Thyroid gland (tissue), 4 donors: ENCODE results near the gene CD48. TPM values are rescaled to one million over a fixed set of nuclear protein-coding genes. Genes with fewer than 3 reads are reported as not detected.

ENCODE experiments used
- DNase-seq, 2 donors: peaks; one replicate each; pipeline ENCODE4 v3.0.0-alpha.2; 2019
- H3K27ac ChIP-seq, 3 donors: fragments of 200-600 bp; sonication (generic); 1 replicate in 2 of 3; 2 replicates in 1 of 3; pipeline ENCODE4 v1.5.1; 2016 to 2019; ENCODE audit warnings: mild to moderate bottlenecking in 1 of 3, moderate library complexity in 1 of 3
- H3K27me3 ChIP-seq: fragments of 200-600 bp; sonication (generic); one replicate; pipeline ENCODE4 v1.5.1; 2019
- H3K36me3 ChIP-seq, 2 donors: fragments of 200-600 bp; sonication (generic); one replicate each; pipeline ENCODE4 v1.5.1; 2016 to 2019
- H3K4me1 ChIP-seq, 2 donors: fragments of 200-600 bp; sonication (generic); one replicate each; pipeline ENCODE4 v1.5.1; 2017 to 2019
- H3K4me3 ChIP-seq, 3 donors: fragments of 200-600 bp; sonication (generic); replicated peaks in 1 of 3; 1 replicate in 2 of 3; 2 replicates in 1 of 3; pipeline ENCODE4 v1.5.1; 2016; ENCODE audit warnings: mild to moderate bottlenecking in 1 of 3
- H3K9me3 ChIP-seq: fragments of 200-600 bp; sonication (generic); one replicate; pipeline ENCODE4 v1.5.1; 2017
- POLR2A ChIP-seq, 2 donors: fragments of 450-650 bp; IDR thresholded peaks; one replicate each; pipeline ENCODE4 v1.6.1; 2017; ENCODE audit warnings: antibody characterized with exemption in 2 of 2, mild to moderate bottlenecking in 2 of 2, moderate library complexity in 1 of 2
- WGBS, 2 donors: methylation state at CpG; one replicate each; pipeline ENCODE4 v1.1.5; 2017; 5-methylcytosine and 5-hydroxymethylcytosine counted together
- intact Hi-C: fragments of 100-400 bp; cut with DNase I; formaldehyde crosslinking; loops from one replicate; pipeline ENCODE4 v1.15.1; 2023
- total RNA-seq, 4 donors: library from RNA; depleted of rRNA; stranded (reverse); fragments of >200 nt; gene quantifications; one replicate each; pipeline ENCODE4 v1.2.3, GENCODE V29; 2016
- TF ChIP-seq, protein P1 (sequence below), 6 experiments: fragments of 200-600 bp in 3 of 6; fragments of 450-650 bp in 3 of 6; sonication (generic) in 3 of 6; IDR thresholded peaks; one replicate each; pipeline ENCODE4 v1.5.1; 2016 to 2019; ENCODE audit warnings: antibody characterized with exemption in 6 of 6, mild to moderate bottlenecking in 2 of 6, inconsistent platforms in 1 of 6, moderate library complexity in 1 of 6

Gene CD48
- total RNA-seq, 4 donors from 2014 or later: 3.5 to 13.6 (median 4.8) TPM

DNA sequence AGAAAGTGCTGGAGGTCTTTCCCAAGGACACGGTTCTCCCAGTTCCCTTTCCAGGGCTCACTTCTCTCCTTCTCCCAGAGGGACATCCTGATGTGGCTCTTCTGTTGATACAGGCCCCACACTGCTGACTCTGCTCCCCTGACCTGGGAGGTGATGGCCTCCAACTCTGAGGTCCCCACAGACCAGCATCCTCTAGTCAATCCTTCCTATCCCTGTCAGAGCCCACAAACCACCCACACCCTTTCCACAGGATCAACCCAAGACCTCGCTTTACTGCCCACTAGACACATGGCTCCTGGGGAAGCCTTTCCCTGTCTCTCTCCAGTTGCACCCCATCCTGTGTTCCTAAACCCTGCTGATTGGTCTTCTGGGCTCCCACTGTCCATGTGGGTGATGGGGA, 39.0 kb upstream of the CD48 start:
- Histone ChIP-seq H3K27me3 (no peaks in the 10 kb centered on the region), H3K9me3 (no peaks in the 10 kb centered on the region), H3K4me3 (no peak overlapping the region), H3K36me3 (no peaks in the 10 kb centered on the region), H3K27ac (no peak overlapping the region), H3K4me1 (no peaks in the 10 kb centered on the region)
- TF ChIP-seq POLR2A (IDR thresholded peaks at IDR 0.05): no peak
- TF ChIP-seq, protein P1, sequence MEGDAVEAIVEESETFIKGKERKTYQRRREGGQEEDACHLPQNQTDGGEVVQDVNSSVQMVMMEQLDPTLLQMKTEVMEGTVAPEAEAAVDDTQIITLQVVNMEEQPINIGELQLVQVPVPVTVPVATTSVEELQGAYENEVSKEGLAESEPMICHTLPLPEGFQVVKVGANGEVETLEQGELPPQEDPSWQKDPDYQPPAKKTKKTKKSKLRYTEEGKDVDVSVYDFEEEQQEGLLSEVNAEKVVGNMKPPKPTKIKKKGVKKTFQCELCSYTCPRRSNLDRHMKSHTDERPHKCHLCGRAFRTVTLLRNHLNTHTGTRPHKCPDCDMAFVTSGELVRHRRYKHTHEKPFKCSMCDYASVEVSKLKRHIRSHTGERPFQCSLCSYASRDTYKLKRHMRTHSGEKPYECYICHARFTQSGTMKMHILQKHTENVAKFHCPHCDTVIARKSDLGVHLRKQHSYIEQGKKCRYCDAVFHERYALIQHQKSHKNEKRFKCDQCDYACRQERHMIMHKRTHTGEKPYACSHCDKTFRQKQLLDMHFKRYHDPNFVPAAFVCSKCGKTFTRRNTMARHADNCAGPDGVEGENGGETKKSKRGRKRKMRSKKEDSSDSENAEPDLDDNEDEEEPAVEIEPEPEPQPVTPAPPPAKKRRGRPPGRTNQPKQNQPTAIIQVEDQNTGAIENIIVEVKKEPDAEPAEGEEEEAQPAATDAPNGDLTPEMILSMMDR (IDR thresholded peaks at IDR 0.05): no peak
- intact Hi-C loops: no loop called here
- WGBS, 2 donors: 92 to 97% methylated on average over 2 of the region's 2 CpGs
- no peak for DNase-seq

DNA sequence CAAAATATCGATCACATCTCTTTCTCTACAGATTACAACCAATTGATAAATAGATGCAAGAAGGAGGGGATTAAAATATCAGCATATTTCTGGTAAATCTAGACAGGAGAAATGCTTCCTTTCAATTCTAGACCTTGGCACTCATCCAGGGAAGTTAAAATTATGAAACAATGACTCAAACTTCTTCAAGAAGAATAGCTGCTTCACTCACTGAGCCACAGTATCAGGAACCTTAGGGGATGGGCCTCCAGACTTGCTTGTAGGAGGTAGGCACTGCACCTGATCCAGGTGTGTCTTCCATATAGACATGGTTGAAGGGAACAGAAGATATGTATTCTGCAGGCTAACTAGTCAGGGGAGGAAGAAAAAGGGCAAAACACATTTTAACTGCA, 37.3 kb upstream of the CD48 start:
- H3K4me3 ChIP-seq: no peak overlapping the region
- no peak for DNase-seq
- H3K9me3 ChIP-seq: no peaks in the 10 kb centered on the region
- H3K36me3 ChIP-seq: no peaks in the 10 kb centered on the region
- 100% methylated on average over 1 of the region's 1 CpG for WGBS, 2 donors
- intact Hi-C loops: no loop called here
- TF ChIP-seq, protein P1 (IDR thresholded peaks at IDR 0.05): no peak
- TF ChIP-seq POLR2A (IDR thresholded peaks at IDR 0.05): no peak
- H3K27ac ChIP-seq: no peak overlapping the region
- no peaks in the 10 kb centered on the region for H3K27me3 ChIP-seq
- H3K4me1 ChIP-seq: no peaks in the 10 kb centered on the region

DNA sequence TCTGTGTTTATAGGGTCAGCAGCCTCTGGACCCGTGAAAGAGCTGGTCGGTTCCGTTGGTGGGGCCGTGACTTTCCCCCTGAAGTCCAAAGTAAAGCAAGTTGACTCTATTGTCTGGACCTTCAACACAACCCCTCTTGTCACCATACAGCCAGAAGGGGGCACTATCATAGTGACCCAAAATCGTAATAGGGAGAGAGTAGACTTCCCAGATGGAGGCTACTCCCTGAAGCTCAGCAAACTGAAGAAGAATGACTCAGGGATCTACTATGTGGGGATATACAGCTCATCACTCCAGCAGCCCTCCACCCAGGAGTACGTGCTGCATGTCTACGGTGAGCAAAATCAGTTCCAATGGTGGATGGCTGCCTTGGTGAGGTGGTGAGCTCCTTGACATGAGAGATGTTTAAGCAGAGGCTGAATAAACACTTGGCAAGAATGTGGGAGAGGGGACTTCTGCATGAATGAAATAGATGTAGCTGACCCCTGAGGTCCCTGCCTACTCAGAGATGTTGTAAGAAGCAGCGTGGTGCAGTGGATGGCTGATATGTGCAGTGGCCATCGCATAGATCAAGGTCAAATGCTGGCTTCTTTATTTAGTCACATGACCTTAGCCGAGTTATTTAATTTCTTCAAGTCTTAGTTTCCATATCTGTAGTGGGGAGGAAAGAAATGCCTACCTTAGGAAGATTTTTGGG, 36.7 kb upstream of the CD48 start:
- Histone ChIP-seq H3K27ac (no peak overlapping the region), H3K9me3 (no peaks in the 10 kb centered on the region), H3K4me1 (no peaks in the 10 kb centered on the region), H3K27me3 (no peaks in the 10 kb centered on the region), H3K36me3 (no peaks in the 10 kb centered on the region), H3K4me3 (no peak overlapping the region)
- no peak for DNase-seq
- TF ChIP-seq, protein P1 (IDR thresholded peaks at IDR 0.05): no peak
- no peak for TF ChIP-seq POLR2A (IDR thresholded peaks at IDR 0.05)
- WGBS, 2 donors: 90 to 91% methylated on average over 10 of the region's 10 CpGs
- intact Hi-C loops: no loop called here

DNA sequence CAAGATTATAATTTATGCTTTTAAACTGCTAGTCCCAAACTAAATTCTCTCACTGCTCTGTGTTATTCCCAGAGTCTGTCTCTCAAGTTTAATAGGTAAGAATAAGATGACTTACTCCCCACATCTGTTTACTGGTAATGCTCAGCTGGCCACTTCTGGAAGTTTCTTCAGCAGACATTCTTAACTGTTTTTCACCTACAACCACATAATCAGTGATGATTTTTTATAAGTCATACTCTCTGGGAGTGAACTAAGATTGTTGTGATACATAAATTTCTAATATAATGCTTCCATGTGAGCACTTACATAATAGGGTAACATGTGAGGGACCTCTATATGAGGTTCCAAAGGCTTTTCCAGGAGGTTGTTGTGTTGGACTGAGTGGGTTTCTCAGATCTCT, 36.1 kb upstream of the CD48 start:
- Histone ChIP-seq H3K4me3 (no peak overlapping the region), H3K4me1 (no peaks in the 10 kb centered on the region), H3K9me3 (no peaks in the 10 kb centered on the region), H3K36me3 (no peaks in the 10 kb centered on the region), H3K27me3 (no peaks in the 10 kb centered on the region), H3K27ac (no peak overlapping the region)
- intact Hi-C loops: no loop called here
- no peak for TF ChIP-seq POLR2A (IDR thresholded peaks at IDR 0.05)
- TF ChIP-seq, protein P1 (IDR thresholded peaks at IDR 0.05): no peak
- no peak for DNase-seq

DNA sequence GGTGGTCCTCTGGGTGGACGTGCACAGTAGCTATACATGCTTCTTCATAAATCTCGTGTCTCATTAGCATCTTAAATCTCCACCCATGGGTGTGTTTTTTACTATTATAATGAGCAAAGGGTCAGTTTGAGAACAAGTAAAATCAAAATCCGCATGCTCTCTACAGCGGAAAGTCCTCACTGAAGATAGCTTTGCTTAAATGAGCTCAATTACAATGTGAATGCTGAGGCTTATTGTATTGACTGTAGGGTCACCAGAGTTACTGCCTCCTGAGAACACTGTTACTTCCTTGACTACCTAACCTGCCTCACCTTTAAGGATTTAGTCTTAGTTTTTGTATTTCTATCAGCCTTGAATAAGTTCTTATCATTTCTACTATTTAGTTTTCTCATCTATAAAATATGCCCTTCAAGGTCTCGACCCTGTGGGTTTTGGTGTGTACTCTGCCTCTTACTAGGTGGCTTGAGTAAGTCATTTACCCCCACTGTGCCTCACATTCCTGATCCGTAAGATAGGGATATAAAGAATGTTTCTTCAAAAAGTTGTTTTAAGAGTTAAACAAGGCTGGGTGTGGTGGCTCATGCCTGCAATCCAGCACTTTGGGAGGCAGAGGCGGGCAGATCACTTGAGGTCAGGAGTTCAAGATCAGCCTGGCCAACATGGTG, 35.3 kb upstream of the CD48 start:
- no peaks in the 10 kb centered on the region for H3K36me3 ChIP-seq
- H3K27ac ChIP-seq: no peak overlapping the region
- no peak overlapping the region for H3K4me3 ChIP-seq
- H3K27me3 ChIP-seq: no peaks in the 10 kb centered on the region
- no peaks in the 10 kb centered on the region for H3K4me1 ChIP-seq
- no peak for DNase-seq
- intact Hi-C loops: no loop called here
- no peaks in the 10 kb centered on the region for H3K9me3 ChIP-seq
- TF ChIP-seq, protein P1 (IDR thresholded peaks at IDR 0.05): no peak
- no peak for TF ChIP-seq POLR2A (IDR thresholded peaks at IDR 0.05)
- 88% methylated on average over 7 of the region's 7 CpGs for WGBS, 2 donors
